MM.1S (cell line): ENCODE data around the gene MAP9.
"Not testable (repeated sequence)": the region's sequence is repeated elsewhere in the genome, so short reads cannot be mapped to it uniquely, and the experiment has no call there.

Experiments used
- DNase-seq: peaks from one replicate; pipeline ENCODE4 v3.0.0-alpha.2; 2015
- H2AFZ ChIP-seq: fragments of 300-600 bp; sonication (generic); 2 replicates; pipeline ENCODE4 v1.6.0; 2016; ENCODE audit warnings: antibody characterized with exemption, low read length
- H3F3A ChIP-seq: fragments of 300-600 bp; sonication (generic); 2 replicates; pipeline ENCODE4 v1.6.1; 2016; ENCODE audit warnings: mild to moderate bottlenecking, antibody characterized with exemption, low read length, moderate library complexity, mixed read lengths; ENCODE audit not compliant: insufficient read depth
- H3K27ac ChIP-seq: fragments of 300-600 bp; sonication (generic); 2 replicates; pipeline ENCODE4 v1.5.1; 2016; ENCODE audit warnings: mild to moderate bottlenecking, low read length
- H3K27me3 ChIP-seq: fragments of 300-600 bp; sonication (generic); replicated peaks from 2 replicates; pipeline ENCODE4 v1.6.0; 2016; ENCODE audit warnings: low read length; ENCODE audit not compliant: insufficient read depth
- H3K36me3 ChIP-seq: fragments of 300-600 bp; sonication (generic); replicated peaks from 2 replicates; pipeline ENCODE4 v1.6.1; 2016; ENCODE audit warnings: mild to moderate bottlenecking, low read length, mixed read lengths; ENCODE audit not compliant: insufficient read depth
- H3K4me1 ChIP-seq: fragments of 300-600 bp; sonication (generic); 2 replicates; pipeline ENCODE4 v1.6.1; 2016; ENCODE audit warnings: low read length, mixed read lengths
- H3K4me2 ChIP-seq: fragments of 300-600 bp; sonication (generic); 2 replicates; pipeline ENCODE4 v1.6.0; 2016; ENCODE audit warnings: low read depth, low read length
- H3K4me3 ChIP-seq: fragments of 300-600 bp; sonication (generic); 2 replicates; pipeline ENCODE4 v1.5.1; 2016; ENCODE audit warnings: low read length, mixed read lengths
- H3K79me2 ChIP-seq: fragments of 300-600 bp; sonication (generic); 2 replicates; pipeline ENCODE4 v1.6.1; 2016; ENCODE audit warnings: mixed run types, low read length, mixed read lengths
- H3K9ac ChIP-seq: fragments of 300-600 bp; sonication (generic); 2 replicates; pipeline ENCODE4 v1.6.1; 2016; ENCODE audit warnings: low read length, mixed read lengths
- H3K9me2 ChIP-seq: fragments of 300-600 bp; sonication (generic); replicated peaks from 2 replicates; pipeline ENCODE4 v1.6.1; 2016; ENCODE audit warnings: mild to moderate bottlenecking, low read length, mixed read lengths; ENCODE audit not compliant: insufficient read depth
- H3K9me3 ChIP-seq: fragments of 300-600 bp; sonication (generic); replicated peaks from 2 replicates; pipeline ENCODE4 v1.6.1; 2016; ENCODE audit warnings: mild to moderate bottlenecking, low read length, mixed read lengths; ENCODE audit not compliant: insufficient read depth
- H4K20me1 ChIP-seq: fragments of 300-600 bp; sonication (generic); 2 replicates; pipeline ENCODE4 v1.6.1; 2016; ENCODE audit warnings: mild to moderate bottlenecking, low read length, moderate library complexity, mixed read lengths; ENCODE audit not compliant: insufficient read depth
- CTCF ChIP-seq: fragments of 300-600 bp; sonication (generic); IDR thresholded peaks from 2 replicates; pipeline ENCODE4 v1.5.1; 2016; ENCODE audit warnings: antibody characterized with exemption, low read length, mixed read lengths
- EZH2 ChIP-seq: fragments of 300-600 bp; sonication (generic); optimal IDR thresholded peaks from 2 replicates; pipeline ENCODE3; 2017; ENCODE audit warnings: low read depth, mild to moderate bottlenecking, antibody characterized with exemption, low read length, mixed read lengths
- EZH2phosphoT487 ChIP-seq: fragments of 300-600 bp; sonication (generic); IDR thresholded peaks from 2 replicates; pipeline ENCODE4 v1.6.1; 2018; ENCODE audit warnings: antibody characterized with exemption, low read length

The MAP9 gene

DNA sequence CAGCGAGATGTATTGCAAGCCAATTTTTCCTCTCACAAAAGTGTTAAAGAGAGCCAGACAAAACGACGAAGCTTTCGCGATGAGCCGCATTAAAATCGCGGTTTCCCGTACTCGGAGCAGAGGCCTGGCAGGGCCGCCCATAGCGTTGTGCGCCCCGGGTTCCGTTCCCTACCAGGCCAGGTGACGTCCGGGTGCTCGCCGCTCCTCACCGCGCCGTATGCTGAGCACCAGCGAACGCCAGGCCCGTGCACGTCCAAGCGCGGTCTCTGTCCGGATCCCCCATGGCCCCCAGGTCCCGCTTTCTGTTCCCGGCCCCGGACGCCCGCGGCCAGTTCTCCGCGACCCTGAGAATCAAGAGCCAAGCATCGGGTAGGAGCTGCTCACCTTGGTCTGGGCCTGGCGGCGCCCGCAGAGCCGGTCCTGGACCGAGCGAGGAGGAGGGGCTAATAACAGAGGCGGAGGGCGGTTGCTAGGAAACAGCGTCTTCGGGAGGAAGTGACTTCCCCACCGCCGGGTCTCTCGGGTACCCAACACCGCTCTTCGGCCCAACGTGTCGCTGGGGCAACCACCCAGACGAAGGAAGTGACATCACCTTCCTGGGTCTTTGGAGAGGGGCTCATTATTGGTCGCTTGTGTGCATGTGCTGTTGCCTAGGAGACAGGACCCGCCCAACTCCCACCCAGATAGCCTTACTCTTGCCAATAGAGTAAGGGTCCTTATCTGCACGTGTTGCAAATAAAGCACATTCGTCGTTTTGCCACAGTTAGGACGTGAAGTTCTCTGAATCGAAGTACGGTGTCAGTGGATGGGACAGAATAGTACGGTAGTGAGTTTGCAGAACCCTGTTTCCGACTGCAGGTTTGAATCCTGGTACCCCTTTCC, at the start of gene MAP9:
TSS of gene MAP9 (minus strand) at position 579 of the 882 bp plus-strand sequence. CDS start 1,115 bp downstream, outside the sequence.
- no peaks in the 10 kb centered on the region for H4K20me1 ChIP-seq
- peaks cover 9% of the 10 kb centered on the region for H3K79me2 ChIP-seq
- H3K9ac ChIP-seq: peak within 1 kb of the TSS; percentile 67
- peak within 1 kb of the TSS; percentile 76 for H3K4me2 ChIP-seq
- H3K9me3 ChIP-seq: no peaks in the 10 kb centered on the region
- peak; percentile 98 for DNase-seq
- no peak for TF ChIP-seq CTCF
- TF ChIP-seq EZH2: no peak
- TF ChIP-seq EZH2phosphoT487: no peak
- peak within 1 kb of the TSS; percentile 71 for H2AFZ ChIP-seq
- no peaks in the 10 kb centered on the region for H3K9me2 ChIP-seq
- H3F3A ChIP-seq: peaks cover 18% of the 10 kb centered on the region; the same call in 1 of the 2 replicates
- H3K27ac ChIP-seq: peak within 1 kb of the TSS; percentile 71; the same call in 1 of the 2 replicates
- no peaks in the 10 kb centered on the region for H3K27me3 ChIP-seq
- H3K4me3 ChIP-seq: peak within 1 kb of the TSS; percentile 69
- H3K36me3 ChIP-seq: no peaks in the 10 kb centered on the region
- peaks cover 10% of the 10 kb centered on the region; the same call in 1 of the 2 replicates for H3K4me1 ChIP-seq

DNA sequence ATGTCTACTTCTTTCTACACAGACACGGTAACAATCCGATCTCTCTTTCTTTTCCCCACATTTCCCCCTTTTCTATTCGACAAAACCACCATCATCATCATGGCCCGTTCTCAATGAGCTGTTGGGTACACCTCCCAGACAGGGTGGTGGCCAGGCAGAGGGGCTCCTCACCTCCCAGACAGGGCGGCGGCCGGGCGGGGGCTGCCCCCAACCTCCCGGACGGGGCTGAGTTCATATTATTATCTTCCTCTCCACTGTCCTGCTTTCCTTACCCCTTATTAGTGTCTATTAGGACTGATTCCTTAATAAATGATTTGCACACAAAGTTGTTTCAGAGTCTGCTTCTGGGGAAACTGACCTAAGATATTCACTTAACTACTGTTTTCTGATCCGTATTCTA, 48.0 kb upstream of the MAP9 start:
- not testable (repeated sequence) for H3K9me2 ChIP-seq, H3K27ac ChIP-seq, H3K36me3 ChIP-seq, DNase-seq, H3K9ac ChIP-seq, H3K4me1 ChIP-seq, H3F3A ChIP-seq, H3K4me3 ChIP-seq, H4K20me1 ChIP-seq, H3K9me3 ChIP-seq, H2AFZ ChIP-seq, H3K4me2 ChIP-seq, H3K79me2 ChIP-seq, H3K27me3 ChIP-seq

GRCh38 chr4:155423671-155424070, 46.9 kb upstream of the MAP9 start:
- H3K9me3 ChIP-seq: no peaks in the 10 kb centered on the region

More at GRCh38 chr4:155423671-155424070, 46.9 kb upstream of the MAP9 start:
- TF ChIP-seq EZH2phosphoT487 (no peak), EZH2 (no peak), CTCF (no peak)
- Histone ChIP-seq H3K27me3 (no peaks in the 10 kb centered on the region), H4K20me1 (no peaks in the 10 kb centered on the region), H3K27ac (no peak overlapping the region), H3K4me1 (no peaks in the 10 kb centered on the region), H3K9ac (no peak overlapping the region), H3K9me2 (no peaks in the 10 kb centered on the region), H3K4me2 (no peak overlapping the region), H2AFZ (no peak overlapping the region), H3K79me2 (no peaks in the 10 kb centered on the region), H3F3A (no peaks in the 10 kb centered on the region), H3K36me3 (no peaks in the 10 kb centered on the region), H3K4me3 (no peak overlapping the region)
- no peak for DNase-seq
